HepG2 (cell line): ENCODE data around the gene VEPH1. TPM values are rescaled to one million over a fixed set of nuclear protein-coding genes. Genes with fewer than 3 reads are reported as not detected.

Experiments used
- ATAC-seq: fragments of 200-7000 bp; cut with Tn5 transposase; 3 replicates; pipeline ENCODE4 v1.9.1; 2020; ENCODE audit warnings: mild to moderate bottlenecking, moderate library complexity
- BruUV-seq: library from RNA; stranded (reverse); fragments of 400-500 nt; replicated peaks from 2 replicates; lab custom pipeline; 2021; lab: Mats Ljungman, UMichigan
- CTCF ChIA-PET: fragments of 300-600 bp; formaldehyde crosslinking; extraction: SDS; loops from one replicate; lab custom pipeline; 2021; ENCODE audit warnings: low total read pairs, inconsistent platforms, low intra/inter-chr PET ratio; lab: Yijun Ruan, JAX
- POLR2A ChIA-PET: fragments of 350-600 bp; sonication (Branson Sonifier 250); formaldehyde crosslinking; loops from one replicate; lab custom pipeline; 2020; ENCODE audit warnings: antibody characterized with exemption, inconsistent platforms; lab: Yijun Ruan, JAX
- DNase-seq: peaks from one replicate; pipeline ENCODE4 v3.0.0-alpha.2; 2015; ENCODE audit warnings: low spot score
- FAIRE-seq: peaks from 3 replicates; lab custom pipeline; 2011; peaks lifted over from hg19 to GRCh38; lab: Jason Lieb, UNC
- H2AFZ ChIP-seq: one replicate; pipeline ENCODE4 v1.6.1; 2011; ENCODE audit warnings: low read length, inconsistent platforms
- H3K27ac ChIP-seq: fragments of 300-600 bp; 3 replicates; pipeline ENCODE4 v1.8.0; 2011; ENCODE audit warnings: mixed run types, mild to moderate bottlenecking, mixed read lengths, low read length, inconsistent platforms; ENCODE audit not compliant: insufficient read depth; ENCODE audit errors: extremely low read length
- H3K27me3 ChIP-seq, 2 experiments: fragments of 200-600 bp in 1 of 2; 2 replicates in 1 of 2; 3 replicates in 1 of 2; pipeline versions ENCODE4 v1.6.0 to v1.8.0; 2011; ENCODE audit warnings: low read length in 2 of 2, mild to moderate bottlenecking in 2 of 2, moderate library complexity in 2 of 2, inconsistent platforms in 1 of 2; ENCODE audit not compliant: insufficient read depth in 2 of 2, control insufficient read depth in 1 of 2
- H3K36me3 ChIP-seq, 2 experiments: fragments of 200-600 bp in 1 of 2; replicated peaks in 1 of 2; 2 replicates in 1 of 2; 3 replicates in 1 of 2; pipeline versions ENCODE4 v1.5.1 to v1.8.0; 2011; ENCODE audit warnings: low read length in 2 of 2, inconsistent platforms in 1 of 2; ENCODE audit not compliant: insufficient read depth in 2 of 2, control insufficient read depth in 1 of 2
- H3K4me1 ChIP-seq: 2 replicates; pipeline ENCODE4 v1.5.1; 2012; ENCODE audit warnings: low read length, inconsistent platforms; ENCODE audit not compliant: insufficient read depth
- H3K4me2 ChIP-seq: 2 replicates; pipeline ENCODE4 v1.6.0; 2011; ENCODE audit warnings: low read depth, low read length, inconsistent platforms
- H3K4me3 ChIP-seq, 3 experiments: fragments of 200-600 bp in 1 of 3; sonication (generic), shearing (Covaris generic) in 1 of 3; replicated peaks in 1 of 3; 2 replicates each; pipeline ENCODE4 v1.5.1; 2011 to 2016; ENCODE audit warnings: low read length in 3 of 3, inconsistent platforms in 2 of 3, low read depth in 2 of 3, mild to moderate bottlenecking in 2 of 3, control low read depth in 1 of 3, mixed read lengths in 1 of 3; ENCODE audit not compliant: insufficient read depth in 1 of 3
- H3K79me2 ChIP-seq: one replicate; pipeline ENCODE4 v1.6.1; 2011; ENCODE audit warnings: low read length, inconsistent platforms; ENCODE audit not compliant: insufficient read depth
- H3K9ac ChIP-seq: 2 replicates; pipeline ENCODE4 v1.6.0; 2011; ENCODE audit warnings: mild to moderate bottlenecking, low read depth, low read length, inconsistent platforms; ENCODE audit not compliant: insufficient read depth
- H3K9me3 ChIP-seq: 2 replicates; pipeline ENCODE4 v1.5.1; 2012; ENCODE audit warnings: mild to moderate bottlenecking, low read length
- H4K20me1 ChIP-seq: 2 replicates; pipeline ENCODE4 v1.6.0; 2011; ENCODE audit warnings: inconsistent platforms, mild to moderate bottlenecking, low read length, moderate library complexity; ENCODE audit not compliant: insufficient read depth
- BRD4 ChIP-seq: sonication (generic); formaldehyde crosslinking; IDR thresholded peaks from 2 replicates; pipeline ENCODE4 v1.4.0; 2020; ENCODE audit warnings: missing genetic modification reagents
- GRHL1 ChIP-seq: sonication (generic); formaldehyde crosslinking; conservative IDR thresholded peaks from 2 replicates; pipeline ENCODE4 v1.8.0; 2022; ENCODE audit warnings: missing genetic modification reagents
- HCFC1 ChIP-seq: fragments of 150-350 bp; IDR thresholded peaks from 2 replicates; pipeline ENCODE4 v1.6.1; 2014; ENCODE audit warnings: low read depth, low read length
- KLF16 ChIP-seq, 2 experiments: sonication (generic) in 1 of 2; formaldehyde crosslinking in 1 of 2; IDR thresholded peaks; 2 replicates each; pipeline versions ENCODE4 v1.6.1 to v1.8.0; 2016 to 2023; ENCODE audit warnings: missing genetic modification reagents in 2 of 2, missing compliant biosample characterization in 1 of 2
- MYNN ChIP-seq: sonication (generic); formaldehyde crosslinking; IDR thresholded peaks from 2 replicates; pipeline ENCODE4 v1.4.0; 2020; ENCODE audit warnings: mild to moderate bottlenecking, low read depth, missing genetic modification reagents
- ONECUT2 ChIP-seq: sonication (generic); formaldehyde crosslinking; IDR thresholded peaks from 2 replicates; pipeline ENCODE4 v1.4.0; 2020; ENCODE audit warnings: missing genetic modification reagents
- PHF21A ChIP-seq: sonication (generic); formaldehyde crosslinking; IDR thresholded peaks from 2 replicates; pipeline ENCODE4 v1.5.0; 2020; ENCODE audit warnings: mild to moderate bottlenecking, missing genetic modification reagents
- SALL2 ChIP-seq: sonication (generic); formaldehyde crosslinking; IDR thresholded peaks from 2 replicates; pipeline ENCODE4 v1.8.1; 2023; ENCODE audit warnings: mild to moderate bottlenecking, missing genetic modification reagents, inconsistent platforms
- SIX1 ChIP-seq: sonication (generic); formaldehyde crosslinking; IDR thresholded peaks from 2 replicates; pipeline ENCODE4 v1.4.0; 2020; ENCODE audit warnings: missing genetic modification reagents, borderline replicate concordance
- SIX4 ChIP-seq: sonication (generic); formaldehyde crosslinking; IDR thresholded peaks from 2 replicates; pipeline ENCODE4 v1.4.0; 2020; ENCODE audit warnings: missing genetic modification reagents
- TCF12 ChIP-seq, 2 experiments: fragments of 450-650 bp in 1 of 2; sonication (generic) in 1 of 2; formaldehyde crosslinking in 1 of 2; IDR thresholded peaks; 2 replicates each; pipeline versions ENCODE4 v1.6.1 to v1.8.0; 2017 to 2022; ENCODE audit warnings: antibody characterized with exemption in 1 of 2, mild to moderate bottlenecking in 1 of 2, missing genetic modification reagents in 1 of 2, moderate library complexity in 1 of 2
- TOE1 ChIP-seq: sonication (generic); formaldehyde crosslinking; IDR thresholded peaks from 2 replicates; pipeline ENCODE4 v1.4.0; 2020; ENCODE audit warnings: mild to moderate bottlenecking, missing genetic modification reagents
- YY1 ChIP-seq: IDR thresholded peaks from 2 replicates; pipeline ENCODE4 v1.6.1; 2011; ENCODE audit warnings: low read length, low read depth, moderate library complexity, mild to moderate bottlenecking; ENCODE audit not compliant: insufficient read depth, insufficient replicate concordance
- ZNF317 ChIP-seq: sonication (generic); formaldehyde crosslinking; IDR thresholded peaks from 2 replicates; pipeline ENCODE4 v1.5.0; 2020; ENCODE audit warnings: mild to moderate bottlenecking, missing genetic modification reagents
- ZNF563 ChIP-seq: sonication (generic); formaldehyde crosslinking; IDR thresholded peaks from 2 replicates; pipeline ENCODE4 v1.8.0; 2022; ENCODE audit warnings: mild to moderate bottlenecking, moderate library complexity, missing genetic modification reagents
- ZNF564 ChIP-seq: sonication (generic); formaldehyde crosslinking; IDR thresholded peaks from 2 replicates; pipeline ENCODE4 v1.8.1; 2023; ENCODE audit warnings: mild to moderate bottlenecking, missing genetic modification reagents
- ZNF570 ChIP-seq: sonication (generic); formaldehyde crosslinking; IDR thresholded peaks from 2 replicates; pipeline ENCODE4 v1.4.0; 2020; ENCODE audit warnings: mild to moderate bottlenecking, missing genetic modification reagents, borderline replicate concordance
- ZNF879 ChIP-seq: sonication (generic); formaldehyde crosslinking; IDR thresholded peaks from 2 replicates; pipeline ENCODE4 v1.8.1; 2023; ENCODE audit warnings: missing genetic modification reagents
- ZXDC ChIP-seq: sonication (generic); formaldehyde crosslinking; IDR thresholded peaks from 2 replicates; pipeline ENCODE4 v1.5.0; 2020; ENCODE audit warnings: mild to moderate bottlenecking, missing genetic modification reagents
- WGBS: methylation state at CpG from one replicate; pipeline ENCODE4 v1.1.6; 2017; ENCODE audit warnings: low lambda C conversion rate; 5-methylcytosine and 5-hydroxymethylcytosine counted together
- in situ Hi-C: cut with HindIII; loops from 2 replicates; pipeline ENCODE4 v1.10.0; 2017; ENCODE audit warnings: low pct_unique_long_range_greater_than_20kb; ENCODE audit not compliant: extremely low pct_ligation_motif_present
- intact Hi-C: fragments of 100-400 bp; cut with micrococcal nuclease; formaldehyde crosslinking; loops from one replicate; pipeline ENCODE4 v1.10.0; 2022; ENCODE audit not compliant: unreplicated experiment
- polyA plus RNA-seq, 8 experiments: library from polyadenylated mRNA; depleted of rRNA in 3 of 8; stranded (reverse) in 7 of 8; unstranded in 1 of 8; fragments of >200 nt; fragmentation: Illumina TruSeq in 4 of 8; extraction: Trizol in 4 of 8; gene quantifications; 2 replicates each; pipeline versions ENCODE4 v1.2.1 to v1.2.3, GENCODE V29; 2011 to 2016; ENCODE audit warnings: low read depth in 4 of 8, missing spikeins in 1 of 8, mixed read lengths in 1 of 8; ENCODE audit not compliant: insufficient read depth in 1 of 8
- total RNA-seq, 5 experiments: library from RNA; depleted of rRNA; stranded (reverse); fragments of >200 nt; fragmentation: Illumina TruSeq; extraction: Trizol; gene quantifications; 2 replicates each; pipeline ENCODE4 v1.2.3, GENCODE V29; 2016; ENCODE audit warnings: low read depth in 1 of 5

Gene VEPH1
- total and polyA plus RNA-seq, 2 of the 13 experiments (the other 11 are each of a cell fraction or from before 2014, with no cell fraction given), result not detected

DNA sequence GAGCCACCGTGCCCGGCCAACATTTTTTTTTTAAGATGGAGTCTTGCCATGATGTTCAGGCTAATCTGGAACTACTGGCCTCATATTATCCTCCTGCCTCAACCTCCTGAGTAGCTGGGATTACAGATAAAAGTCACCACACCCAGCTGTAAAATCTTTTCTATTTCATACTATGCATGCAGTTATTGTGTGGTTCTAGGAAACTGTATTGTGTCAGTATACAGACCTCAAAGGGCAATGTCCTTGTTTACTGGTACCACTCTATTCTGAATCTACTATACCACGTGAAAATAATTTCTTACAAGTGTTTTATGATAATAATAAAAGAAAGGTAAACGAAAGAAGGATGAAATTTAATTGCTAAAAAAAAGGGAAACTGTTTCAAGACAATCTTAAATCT lies 190.0 kb downstream of the VEPH1 start:
- H2AFZ ChIP-seq, result no peak overlapping the region
- FAIRE-seq, result no peak
- no peaks in the 10 kb centered on the region for H3K79me2 ChIP-seq
- no peak overlapping the region for H3K4me3 ChIP-seq
- no peaks in the 10 kb centered on the region for H3K4me1 ChIP-seq
- intact Hi-C loops (no loop called here), in situ Hi-C loops (no loop called here)
- BruUV-seq, result no TSS peak
- H4K20me1 ChIP-seq, result no peaks in the 10 kb centered on the region
- no peaks in the 10 kb centered on the region for H3K36me3 ChIP-seq
- H3K27ac ChIP-seq, result no peak overlapping the region
- CTCF ChIA-PET, result no interaction called here
- no peak for DNase-seq
- ATAC-seq, result no peak
- H3K27me3 ChIP-seq, result no peaks in the 10 kb centered on the region; a peak in 1 of 5 replicates
- 46% methylated on average over 4 of the region's 4 CpGs for WGBS
- H3K9me3 ChIP-seq, result no peaks in the 10 kb centered on the region
- no peak overlapping the region for H3K4me2 ChIP-seq
- no peak overlapping the region for H3K9ac ChIP-seq
- no peak for TF ChIP-seq ZNF317 (CRISPR knock-in tag)
- TF ChIP-seq ZXDC (CRISPR knock-in tag), result no peak
- no peak for TF ChIP-seq ZNF564
- no peak for TF ChIP-seq KLF16 (CRISPR knock-in tag; IDR thresholded peaks at IDR 0.05)
- TF ChIP-seq ONECUT2, result no peak
- TF ChIP-seq ZNF879 (CRISPR knock-in tag), result no peak
- no peak for TF ChIP-seq ZNF570 (CRISPR knock-in tag)
- TF ChIP-seq BRD4 (CRISPR knock-in tag), result no peak
- no peak for TF ChIP-seq TCF12 (IDR thresholded peaks at IDR 0.05)
- TF ChIP-seq TCF12 (CRISPR knock-in tag; IDR thresholded peaks at IDR 0.05), result no peak
- no peak for TF ChIP-seq SIX4 (CRISPR knock-in tag)
- no peak for TF ChIP-seq TOE1
- TF ChIP-seq HCFC1, result no peak
- no peak for TF ChIP-seq YY1
- TF ChIP-seq SALL2 (CRISPR knock-in tag), result no peak
- no peak for TF ChIP-seq MYNN (CRISPR knock-in tag)
- TF ChIP-seq SIX1 (CRISPR knock-in tag), result no peak
- TF ChIP-seq GRHL1 (CRISPR knock-in tag), result no peak
- TF ChIP-seq PHF21A (CRISPR knock-in tag), result no peak
- no peak for TF ChIP-seq ZNF563 (CRISPR knock-in tag)
- POLR2A ChIA-PET, result no interaction called here
